ENCODE measurements around the gene KRT14. TPM values are rescaled to one million over a fixed set of nuclear protein-coding genes. Genes with fewer than 3 reads are reported as not detected.
A peak's percentile ranks its signal among the peaks of the same experiment; 100 is the strongest.
"Not testable (repeated sequence)": the region's sequence is repeated elsewhere in the genome, so short reads cannot be mapped to it uniquely, and the experiment has no call there.

KRT14 gene
- total and polyA plus RNA-seq, 8 donors, result 0.35 to 2.0 (median 1.2) TPM; not detected in 1

GRCh38 chr17:41578538-41578937 is 8.2 kb downstream of the KRT14 start:
- H3K36me3 ChIP-seq, result no peaks in the 10 kb centered on the region
- H3K4me1 ChIP-seq, result peaks cover 0 to 3% of the 10 kb centered on the region in 2 donors
- peaks cover 0 to 37% of the 10 kb centered on the region in 2 donors for H3K27me3 ChIP-seq
- no peaks in the 10 kb centered on the region for H3K9me3 ChIP-seq
- intact Hi-C loops (cut with DNase I), result no loop called here
- H3K27ac ChIP-seq, result no peak overlapping the region
- ATAC-seq, result no peak
- no peak overlapping the region for H3K4me3 ChIP-seq
- TF ChIP-seq CTCF (IDR thresholded peaks at IDR 0.05), result no peak
- no peak for DNase-seq

- H3K4me1 ChIP-seq; DNase-seq; H3K36me3 ChIP-seq; H3K9me3 ChIP-seq; intact Hi-C loops (cut with DNase I); H3K4me3 ChIP-seq; H3K27ac ChIP-seq; ATAC-seq: not testable (repeated sequence)
- H3K27me3 ChIP-seq, result peaks cover 0 to 47% of the 10 kb centered on the region in 2 donors
These were observed 10.0 kb downstream of the KRT14 start for GRCh38 chr17:41576740-41577139.

GRCh38 chr17:41575336-41575735 is 11.4 kb downstream of the KRT14 start:
- intact Hi-C loops (cut with DNase I), result no loop called here
- Histone ChIP-seq H3K27ac (no peak overlapping the region), H3K4me3 (no peak overlapping the region), H3K4me1 (peaks cover 0 to 3% of the 10 kb centered on the region in 2 donors), H3K27me3 (peaks cover 0 to 48% of the 10 kb centered on the region in 2 donors), H3K36me3 (no peaks in the 10 kb centered on the region), H3K9me3 (no peaks in the 10 kb centered on the region)
- TF ChIP-seq CTCF (IDR thresholded peaks at IDR 0.05), result no peak
- DNase-seq (no peak), ATAC-seq (no peak)

GRCh38 chr17:41571561-41572434 is 14.9 kb downstream of the KRT14 start, which contains the start of gene KRT9:
Gene KRT9 (minus strand): TSS chr17:41572059. CDS start chr17:41571992, 67 bp downstream.
- no peaks in the 10 kb centered on the region for H3K36me3 ChIP-seq
- peaks cover 0 to 6% of the 10 kb centered on the region in 2 donors for H3K9me3 ChIP-seq
- no peak for DNase-seq
- ATAC-seq, result no peak
- TF ChIP-seq CTCF (IDR thresholded peaks at IDR 0.05), result no peak
- no peak within 1 kb of the TSS for H3K27ac ChIP-seq
- intact Hi-C loops (cut with DNase I), result no loop called here
- H3K27me3 ChIP-seq, result peaks cover 0 to 45% of the 10 kb centered on the region in 2 donors
- no peaks in the 10 kb centered on the region for H3K4me1 ChIP-seq
- no peak within 1 kb of the TSS for H3K4me3 ChIP-seq

- no peak for ATAC-seq
- TF ChIP-seq CTCF (IDR thresholded peaks at IDR 0.05), result no peak
- DNase-seq, result no peak
- Histone ChIP-seq H3K27me3 (peaks cover 0 to 6% of the 10 kb centered on the region in 2 donors), H3K4me1 (no peaks in the 10 kb centered on the region), H3K27ac (peak overlapping the region in 1 of 2 donors; percentile 56), H3K9me3 (peaks cover 0 to 6% of the 10 kb centered on the region in 2 donors), H3K4me3 (no peak overlapping the region), H3K36me3 (no peaks in the 10 kb centered on the region)
- intact Hi-C loops (cut with DNase I), result no loop called here
These were observed 19.4 kb downstream of the KRT14 start for GRCh38 chr17:41567317-41567716.
